ENCODE data around the gene SLC24A3.

SLC24A3 gene

GRCh38 chr20:19423900-19424620 lies 211.6 kb downstream of the SLC24A3 start:
- H3K4me3 ChIP-seq (ENCODE audit: low read depth, low read length): no peak overlapping the region
- TF ChIP-seq CTCF (IDR thresholded peaks at IDR 0.05; ENCODE audit: borderline replicate concordance, insufficient read depth, low read depth, low read length): no peak

- no peak for TF ChIP-seq CTCF (IDR thresholded peaks at IDR 0.05; ENCODE audit: borderline replicate concordance, insufficient read depth, low read depth, low read length)
- H3K4me3 ChIP-seq (ENCODE audit: low read depth, low read length): no peak overlapping the region
Measured at GRCh38 chr20:19426356-19426755, 213.9 kb downstream of the SLC24A3 start.

GRCh38 chr20:19427480-19427879 lies 215.0 kb downstream of the SLC24A3 start:
- H3K4me3 ChIP-seq (ENCODE audit: low read depth, low read length): no peak overlapping the region
- TF ChIP-seq CTCF (IDR thresholded peaks at IDR 0.05; ENCODE audit: borderline replicate concordance, insufficient read depth, low read depth, low read length): no peak

- TF ChIP-seq CTCF (IDR thresholded peaks at IDR 0.05; ENCODE audit: borderline replicate concordance, insufficient read depth, low read depth, low read length): no peak
Measured at GRCh38 chr20:19427913-19428312, 215.5 kb downstream of the SLC24A3 start.

GRCh38 chr20:19428324-19428723 lies 215.9 kb downstream of the SLC24A3 start:
- no peak overlapping the region for H3K4me3 ChIP-seq (ENCODE audit: low read depth, low read length)
- TF ChIP-seq CTCF (IDR thresholded peaks at IDR 0.05; ENCODE audit: borderline replicate concordance, insufficient read depth, low read depth, low read length): no peak

More at GRCh38 chr20:19427913-19428312, 215.5 kb downstream of the SLC24A3 start:
- no peak overlapping the region for H3K4me3 ChIP-seq (ENCODE audit: low read depth, low read length)

GRCh38 chr20:19429538-19429937 lies 217.1 kb downstream of the SLC24A3 start:
- no peak for TF ChIP-seq CTCF (IDR thresholded peaks at IDR 0.05; ENCODE audit: borderline replicate concordance, insufficient read depth, low read depth, low read length)
- H3K4me3 ChIP-seq (ENCODE audit: low read depth, low read length): no peak overlapping the region

GRCh38 chr20:19430641-19431315 lies 218.3 kb downstream of the SLC24A3 start:
- no peak for TF ChIP-seq CTCF (IDR thresholded peaks at IDR 0.05; ENCODE audit: borderline replicate concordance, insufficient read depth, low read depth, low read length)
- no peak overlapping the region for H3K4me3 ChIP-seq (ENCODE audit: low read depth, low read length)
